Measurements from ENCODE around the gene FARP2. TPM values are rescaled to one million over a fixed set of nuclear protein-coding genes. Genes with fewer than 3 reads are reported as not detected.

Gene FARP2
- total and polyA plus RNA-seq, 10 of the 15 experiments (the other 5 are each of a cell fraction or from before 2014, with no cell fraction given), result 5.5 to 67.5 (median 36.8) TPM

GRCh38 chr2:241443486-241444223 is 87.6 kb downstream of the FARP2 start:
- no peaks in the 10 kb centered on the region for H3K27me3 ChIP-seq (replicated peaks in 1 of 2; ENCODE audit: control insufficient read depth in 2 of 2, insufficient read depth in 2 of 2, low read length in 1 of 2)
- ChIA-PET CTCF (interaction anchor here (1.3 kb wide), 1 partner anchor 72 kb away, joined by 3 read pairs; no protein-coding TSS in a partner anchor), POLR2A (no interaction called here), RAD21 (ENCODE audit: unreplicated experiment) (interaction anchor here (1.1 kb wide), 1 partner anchor 86 kb away, joined by 5 read pairs; no protein-coding TSS in a partner anchor), SMC1A (ENCODE audit: uncharacterized antibody, unreplicated experiment) (interaction anchor here (1.0 to 2.1 kb wide), 4 partner anchors 8 to 72 kb away, joined by 3 to 8 read pairs (median 3); no protein-coding TSS in a partner anchor)
- in situ Hi-C loops (cut with MboI), result no loop called here
- peak overlapping the region; percentile 46; the same call in 1 of the 2 replicates for H3K4me2 ChIP-seq (ENCODE audit: control insufficient read depth, insufficient read depth)
- peaks cover 23% of the 10 kb centered on the region for H3K4me1 ChIP-seq (ENCODE audit: control insufficient read depth, insufficient read depth, low read length)
- WGBS (ENCODE audit: insufficient coverage, insufficient replicate concordance, low lambda C conversion rate, missing lambda C conversion rate), result 47% methylated on average over 6 of the region's 6 CpGs
- intact Hi-C loops (cut with micrococcal nuclease; ENCODE audit: unreplicated experiment), result no loop called here
- ATAC-seq (peak; percentile 89), DNase-seq (ENCODE audit: low read depth, low spot score) (peak; percentile 83), FAIRE-seq (peak; percentile 99)
- no peaks in the 10 kb centered on the region for H3K79me2 ChIP-seq (ENCODE audit: control insufficient read depth, insufficient read depth, low read length)
- H4K20me1 ChIP-seq (ENCODE audit: control insufficient read depth, insufficient read depth), result peaks cover 7% of the 10 kb centered on the region
- no peak overlapping the region for H3K4me3 ChIP-seq
- H2AFZ ChIP-seq (ENCODE audit: control insufficient read depth, low read depth, low read length), result no peak overlapping the region
- H3K27ac ChIP-seq (ENCODE audit: control insufficient read depth, insufficient read depth), result no peak overlapping the region
- H3K36me3 ChIP-seq (ENCODE audit: control insufficient read depth in 2 of 2, insufficient read depth in 2 of 2, low read length in 1 of 2), result peaks cover 4 to 14% of the 10 kb centered on the region in 2 experiments; a peak in 3 of 4 replicates
- no TSS peak for BruUV-seq (replicated peaks)
- no peak overlapping the region for H3K9ac ChIP-seq (ENCODE audit: control insufficient read depth, insufficient read depth, low read length)
- H3K9me3 ChIP-seq (replicated peaks; ENCODE audit: control insufficient read depth, insufficient read depth, low read length), result no peaks in the 10 kb centered on the region
- TF ChIP-seq SPI1 (IDR thresholded peaks at IDR 0.05; ENCODE audit: borderline replicate concordance, insufficient read depth, low read depth, low read length), result no peak
- 0 out of 2 replicates have a peak, but pooled peaks have one; percentile 27 for TF ChIP-seq ATF7 (IDR thresholded peaks at IDR 0.05; ENCODE audit: low read depth)
- no peak for TF ChIP-seq NFYB (IDR thresholded peaks at IDR 0.05; ENCODE audit: insufficient read depth, low read depth, low read length)
- TF ChIP-seq LARP7 (IDR thresholded peaks at IDR 0.05), result no peak
- no peak for TF ChIP-seq PML (IDR thresholded peaks at IDR 0.05; ENCODE audit: low read length)
- no peak for TF ChIP-seq ZBTB4 (CRISPR knock-in tag; IDR thresholded peaks at IDR 0.05)
- peak; percentile 82 for TF ChIP-seq EED (IDR thresholded peaks at IDR 0.05; ENCODE audit: low read depth)
- TF ChIP-seq CBFB (IDR thresholded peaks at IDR 0.05; ENCODE audit: low read depth), result peak; percentile 97
- TF ChIP-seq IKZF1 (conservative IDR thresholded peaks at IDR 0.05), result peak; percentile 61
- TF ChIP-seq EP300 (IDR thresholded peaks at IDR 0.05; ENCODE audit: borderline replicate concordance in 1 of 2, control insufficient read depth in 1 of 2, low read depth in 2 of 2, low read length in 2 of 2), result 0 out of 4 replicates have a peak, but pooled peaks of 1 of the 2 experiments have one; percentile 11
- TF ChIP-seq CHD1 (IDR thresholded peaks at IDR 0.05; ENCODE audit: low read depth, low read length), result no peak
- TF ChIP-seq RUNX3 (IDR thresholded peaks at IDR 0.05; ENCODE audit: low read length), result peak; percentile 99
- no peak for TF ChIP-seq E2F4 (IDR thresholded peaks at IDR 0.05; ENCODE audit: low read depth, low read length)
- no peak for TF ChIP-seq REST (IDR thresholded peaks at IDR 0.05; ENCODE audit: low read depth, low read length)

Measured in GM12878 (cell line).